ENCODE measurements around the gene SLC35A5.

Gene SLC35A5

DNA sequence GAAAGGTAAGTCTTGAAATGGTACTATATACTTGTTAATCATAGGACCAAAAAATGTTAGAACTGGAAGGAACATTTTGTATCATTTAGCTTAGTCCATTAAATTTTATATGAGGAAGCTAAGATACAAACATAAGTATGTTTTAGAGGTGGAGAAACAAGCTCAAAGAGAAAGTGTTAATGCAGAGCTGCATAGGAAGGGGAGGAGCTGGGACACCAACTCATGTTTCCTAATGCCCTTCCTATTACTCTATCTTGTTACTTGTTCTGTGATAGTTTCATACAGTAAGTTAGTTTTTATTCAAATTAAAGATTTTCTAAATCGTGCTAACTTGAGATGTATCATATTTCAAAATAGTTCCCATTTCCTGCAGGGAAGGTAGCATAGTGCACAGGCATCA, 7.4 kb downstream of the SLC35A5 start:
- in situ Hi-C loops (cut with MboI; ENCODE audit: low sequenced_read_pairs), result no loop called here

DNA sequence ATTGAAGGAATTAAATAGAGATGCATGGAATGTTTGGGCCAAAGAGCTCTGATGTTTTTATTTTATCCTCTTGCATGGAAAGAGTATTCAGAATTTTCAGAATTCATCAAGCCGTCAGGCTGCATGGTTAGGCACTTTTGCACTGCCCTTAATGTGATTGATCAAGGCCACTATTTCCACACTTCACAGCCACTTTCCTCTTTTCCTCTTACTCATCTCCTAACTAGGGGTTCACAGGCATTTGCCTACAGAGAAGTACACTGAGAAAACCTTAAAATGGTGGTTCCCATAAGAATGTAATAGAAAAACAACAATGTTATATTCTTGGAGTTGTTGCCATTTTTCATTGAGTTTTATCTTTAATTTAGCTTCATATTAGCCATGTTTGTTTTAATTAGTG, 10.9 kb downstream of the SLC35A5 start:
- in situ Hi-C loops (cut with MboI; ENCODE audit: low sequenced_read_pairs), result no loop called here

DNA sequence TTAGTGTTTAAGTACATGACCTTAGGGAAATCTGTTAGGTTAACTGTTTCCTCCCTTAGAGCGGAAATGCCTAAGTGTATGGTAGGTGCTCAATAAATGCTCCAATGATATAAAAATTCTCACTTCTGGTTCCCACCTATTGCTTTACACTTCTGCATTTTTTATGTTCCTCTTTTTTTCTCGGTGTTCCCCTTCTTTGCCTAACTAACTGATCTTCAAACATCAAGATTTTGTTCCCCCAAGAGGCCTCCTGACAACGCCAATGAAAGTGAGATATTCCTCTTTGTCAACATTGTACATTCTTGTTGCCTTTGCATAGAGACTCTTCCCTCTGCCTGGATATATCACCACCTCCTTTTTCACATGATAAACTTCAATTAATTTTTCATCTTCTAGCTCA, 17.4 kb downstream of the SLC35A5 start:
- in situ Hi-C loops (cut with MboI; ENCODE audit: low sequenced_read_pairs), result no loop called here

- in situ Hi-C loops (cut with MboI; ENCODE audit: low sequenced_read_pairs), result no loop called here
Measured at GRCh38 chr3:112579697-112580096, 17.9 kb downstream of the SLC35A5 start.

DNA sequence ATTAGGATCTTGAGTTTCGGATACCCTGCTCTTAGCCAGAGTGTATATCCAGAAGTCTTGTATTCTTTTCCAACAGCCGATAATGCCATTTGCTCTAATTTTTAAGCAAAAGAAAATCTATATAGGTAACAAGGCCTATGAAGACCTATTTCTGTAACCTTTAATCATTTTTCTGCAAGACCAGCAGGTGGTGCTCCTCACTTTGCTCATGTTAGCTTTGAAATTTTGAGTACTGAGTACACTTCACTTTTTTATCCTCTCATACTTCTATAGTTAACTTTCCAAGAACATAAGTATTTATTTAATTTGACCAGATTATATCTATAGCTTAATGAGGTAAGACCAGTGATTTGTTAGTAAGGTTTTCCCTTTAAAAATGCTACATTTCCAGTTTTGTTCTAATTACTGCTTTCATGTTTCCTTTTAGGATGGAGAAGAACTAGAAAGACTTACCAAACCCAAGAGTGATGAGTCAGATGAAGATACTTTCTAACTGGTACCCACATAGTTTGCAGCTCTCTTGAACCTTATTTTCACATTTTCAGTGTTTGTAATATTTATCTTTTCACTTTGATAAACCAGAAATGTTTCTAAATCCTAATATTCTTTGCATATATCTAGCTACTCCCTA, 20.5 kb downstream of the SLC35A5 start:
- in situ Hi-C loops (cut with MboI; ENCODE audit: low sequenced_read_pairs), result no loop called here

DNA sequence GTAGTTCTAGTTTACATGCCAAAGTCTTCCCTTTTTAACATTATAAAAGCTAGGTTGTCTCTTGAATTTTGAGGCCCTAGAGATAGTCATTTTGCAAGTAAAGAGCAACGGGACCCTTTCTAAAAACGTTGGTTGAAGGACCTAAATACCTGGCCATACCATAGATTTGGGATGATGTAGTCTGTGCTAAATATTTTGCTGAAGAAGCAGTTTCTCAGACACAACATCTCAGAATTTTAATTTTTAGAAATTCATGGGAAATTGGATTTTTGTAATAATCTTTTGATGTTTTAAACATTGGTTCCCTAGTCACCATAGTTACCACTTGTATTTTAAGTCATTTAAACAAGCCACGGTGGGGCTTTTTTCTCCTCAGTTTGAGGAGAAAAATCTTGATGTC, 21.3 kb downstream of the SLC35A5 start:
- in situ Hi-C loops (cut with MboI; ENCODE audit: low sequenced_read_pairs), result no loop called here

- in situ Hi-C loops (cut with MboI; ENCODE audit: low sequenced_read_pairs), result no loop called here
Measured at GRCh38 chr3:112585782-112586181, 23.9 kb downstream of the SLC35A5 start.

DNA sequence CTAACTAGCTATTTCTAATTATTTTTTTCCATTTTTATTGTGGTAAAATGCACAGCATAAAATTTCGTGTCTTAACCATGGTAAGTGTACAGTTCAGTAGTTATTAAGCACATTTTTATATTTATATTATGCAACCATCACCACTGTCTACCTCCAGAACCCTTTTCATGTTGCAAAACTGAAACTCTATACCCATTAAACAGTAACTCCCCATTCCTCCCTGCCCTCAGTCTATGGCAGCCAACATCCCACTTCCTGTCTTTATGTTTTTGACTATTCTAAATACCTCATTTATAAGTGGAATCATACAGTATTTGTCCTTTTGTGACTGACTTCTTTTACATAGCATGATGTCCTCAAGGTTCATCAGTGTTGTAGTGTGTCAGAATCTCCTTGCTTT, 25.5 kb downstream of the SLC35A5 start:
- in situ Hi-C loops (cut with MboI; ENCODE audit: low sequenced_read_pairs), result no loop called here

DNA sequence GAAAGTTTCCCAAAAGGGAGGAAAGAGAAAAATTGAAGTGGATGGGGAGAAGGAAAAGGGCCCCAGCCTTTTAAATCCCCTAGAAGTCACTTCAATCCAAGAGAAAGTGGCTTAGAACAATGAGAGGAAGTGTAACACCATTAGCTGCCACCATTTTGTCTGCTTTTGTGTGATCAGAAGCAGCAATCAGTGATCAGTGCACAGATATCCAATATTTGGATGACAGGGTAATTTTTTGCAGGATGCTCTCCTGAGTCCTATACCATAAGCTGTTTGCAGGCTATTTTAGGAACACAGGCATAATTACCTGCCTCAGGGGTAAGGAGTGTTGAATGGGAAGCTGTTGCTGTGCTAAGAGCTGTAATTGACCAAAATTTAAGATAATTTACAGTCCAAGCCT, 31.4 kb downstream of the SLC35A5 start:
- in situ Hi-C loops (cut with MboI; ENCODE audit: low sequenced_read_pairs), result no loop called here

GRCh38 chr3:112594856-112595255, 33.0 kb downstream of the SLC35A5 start:
- in situ Hi-C loops (cut with MboI; ENCODE audit: low sequenced_read_pairs), result no loop called here

- in situ Hi-C loops (cut with MboI; ENCODE audit: low sequenced_read_pairs), result no loop called here
Measured at GRCh38 chr3:112597945-112598344, 36.1 kb downstream of the SLC35A5 start.

- in situ Hi-C loops (cut with MboI; ENCODE audit: low sequenced_read_pairs), result no loop called here
Measured at GRCh38 chr3:112598731-112599130, 36.9 kb downstream of the SLC35A5 start.

DNA sequence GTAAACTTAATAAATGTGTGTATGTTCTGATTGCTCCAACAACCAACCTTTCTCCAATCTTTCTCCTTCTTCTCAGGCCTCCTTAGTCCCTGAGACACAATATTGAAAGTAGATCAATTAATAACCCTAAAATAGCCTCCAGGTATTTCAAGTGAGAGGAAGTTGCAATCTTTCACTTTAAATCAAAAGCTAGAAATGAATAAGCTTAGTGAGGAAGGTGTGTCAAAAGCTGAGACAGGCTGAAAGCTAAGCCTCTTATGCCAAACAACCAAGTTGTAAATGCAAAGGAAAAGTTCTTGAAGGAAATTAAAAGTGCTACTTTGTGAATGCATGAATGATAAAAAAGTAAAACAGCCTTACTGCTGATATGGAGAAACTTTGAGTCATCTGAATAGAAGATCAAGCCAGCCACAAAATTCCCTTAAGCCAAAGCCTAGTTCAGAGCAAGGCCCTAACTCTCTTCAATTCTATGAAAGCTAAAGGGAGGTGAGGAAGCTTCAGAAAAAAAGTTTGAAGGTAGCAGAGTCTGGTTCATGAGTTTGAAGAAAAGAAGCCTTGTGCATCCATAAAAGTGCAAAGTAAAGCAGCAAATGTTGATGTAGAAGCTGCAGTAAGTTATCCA, 40.5 kb downstream of the SLC35A5 start:
- in situ Hi-C loops (cut with MboI; ENCODE audit: low sequenced_read_pairs), result no loop called here

DNA sequence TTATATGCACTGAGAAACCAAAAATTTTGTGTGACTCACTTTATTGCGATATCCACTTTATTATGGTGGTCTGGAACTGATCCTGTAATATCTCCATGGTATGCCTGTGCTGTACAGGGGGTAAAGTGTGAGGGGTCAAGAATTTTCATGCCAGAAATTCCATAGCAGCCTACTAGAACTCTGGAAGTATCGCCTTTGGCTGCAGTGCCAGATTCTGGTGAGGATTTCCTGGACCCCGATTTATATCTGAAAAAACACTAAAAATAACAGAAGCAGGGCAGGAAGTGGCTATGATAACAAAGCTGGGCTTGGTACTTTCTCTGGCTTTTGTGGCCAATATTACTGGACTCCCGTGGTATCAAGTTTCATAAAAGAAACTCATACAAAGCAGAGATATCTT, 42.7 kb downstream of the SLC35A5 start:
- in situ Hi-C loops (cut with MboI; ENCODE audit: low sequenced_read_pairs), result no loop called here

DNA sequence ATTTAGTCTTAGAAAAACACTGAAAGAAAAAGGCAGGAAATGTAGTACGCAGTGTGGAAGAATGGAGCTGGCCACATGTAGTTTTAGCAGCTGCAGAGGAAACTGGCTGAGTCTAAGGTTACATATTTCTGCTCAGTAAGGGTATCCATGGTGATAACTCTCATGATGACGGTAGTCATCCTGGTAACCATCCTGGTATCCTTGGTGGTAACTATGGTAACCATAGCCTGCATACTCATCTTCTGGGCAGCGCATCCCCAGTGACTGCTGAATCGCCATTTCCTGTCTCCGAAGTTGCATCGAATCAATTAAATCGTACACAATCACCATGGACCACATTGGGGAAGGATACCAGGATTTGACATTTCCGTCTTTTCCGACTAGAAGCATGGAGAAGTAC, 43.4 kb downstream of the SLC35A5 start:
- in situ Hi-C loops (cut with MboI; ENCODE audit: low sequenced_read_pairs), result no loop called here

GRCh38 chr3:112606098-112606497, 44.3 kb downstream of the SLC35A5 start:
- in situ Hi-C loops (cut with MboI; ENCODE audit: low sequenced_read_pairs), result no loop called here

GRCh38 chr3:112607863-112608262, 46.0 kb downstream of the SLC35A5 start:
- in situ Hi-C loops (cut with MboI; ENCODE audit: low sequenced_read_pairs), result no loop called here

- in situ Hi-C loops (cut with MboI; ENCODE audit: low sequenced_read_pairs), result no loop called here
Measured at GRCh38 chr3:112610121-112610520, 48.3 kb downstream of the SLC35A5 start.

DNA sequence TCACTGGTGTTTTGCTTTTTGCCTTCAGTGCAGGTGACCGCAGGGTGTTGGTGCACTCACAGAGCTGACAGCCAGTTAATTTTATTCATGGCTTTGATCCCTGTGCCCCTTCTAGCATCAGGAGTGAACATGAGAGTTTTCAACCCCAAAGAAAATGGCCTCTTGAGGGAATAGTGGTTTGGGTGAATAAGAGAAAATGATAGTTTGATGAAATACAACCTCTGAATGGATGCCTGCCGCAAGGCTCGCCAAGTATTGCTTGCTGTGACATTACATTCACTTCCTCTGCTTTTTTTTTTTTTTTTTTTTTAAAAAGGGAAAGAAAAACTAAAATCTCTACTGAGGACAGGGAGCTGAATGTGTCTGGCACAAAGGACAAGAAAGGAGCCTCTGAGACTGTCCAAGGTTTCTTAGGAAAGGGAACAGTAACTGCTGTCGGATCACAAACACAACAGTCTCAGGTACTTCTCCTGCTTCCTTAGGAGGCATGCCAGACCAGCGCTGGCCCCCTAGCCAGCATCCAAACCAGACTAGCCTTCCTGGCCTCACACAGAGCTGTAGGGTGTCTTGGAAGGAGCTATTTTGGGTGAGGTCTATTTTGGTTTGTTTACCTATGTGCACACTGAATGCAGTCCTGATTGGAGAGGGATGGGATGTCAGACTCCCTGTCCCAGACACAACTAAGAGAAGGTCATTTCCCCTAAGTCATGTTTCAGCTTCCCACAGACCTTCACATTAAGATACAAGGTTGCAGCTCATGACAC, 50.1 kb downstream of the SLC35A5 start:
- in situ Hi-C loops (cut with MboI; ENCODE audit: low sequenced_read_pairs), result no loop called here

DNA sequence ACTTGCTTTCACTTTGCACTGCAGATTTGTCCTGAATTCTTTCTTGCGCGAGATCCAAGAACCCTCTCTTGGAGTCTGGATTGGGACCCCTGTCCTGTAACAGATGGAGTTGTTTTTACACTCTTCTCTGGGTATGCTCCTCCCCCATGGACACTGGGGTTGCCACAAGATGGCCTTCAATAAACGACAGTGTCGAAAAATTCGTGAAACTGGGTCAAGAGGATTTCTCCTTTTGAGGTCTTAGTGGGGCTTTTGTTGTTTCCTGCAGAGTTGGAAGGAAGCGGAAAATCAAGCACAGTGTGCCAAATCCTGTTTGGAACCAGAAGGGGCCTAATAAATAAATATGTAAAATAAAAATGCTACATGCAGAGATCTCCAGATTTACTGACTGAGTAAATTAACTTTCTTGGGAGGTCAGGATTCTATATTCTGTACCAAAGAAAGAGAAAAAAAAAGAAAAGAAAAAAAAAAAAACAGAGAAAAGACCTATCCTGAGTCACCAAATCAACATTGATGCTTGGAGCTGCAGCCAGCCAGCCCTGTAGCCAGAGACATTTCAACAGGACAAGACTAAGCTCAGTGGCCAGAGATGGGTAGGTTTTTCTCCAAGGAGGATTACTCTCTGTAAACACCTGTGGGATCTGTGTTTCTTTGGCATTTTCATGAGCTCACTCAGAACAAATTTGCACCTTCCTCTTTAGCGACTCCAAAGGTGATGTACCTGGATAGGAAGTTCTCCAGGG, 54.3 kb downstream of the SLC35A5 start:
- in situ Hi-C loops (cut with MboI; ENCODE audit: low sequenced_read_pairs), result no loop called here

DNA sequence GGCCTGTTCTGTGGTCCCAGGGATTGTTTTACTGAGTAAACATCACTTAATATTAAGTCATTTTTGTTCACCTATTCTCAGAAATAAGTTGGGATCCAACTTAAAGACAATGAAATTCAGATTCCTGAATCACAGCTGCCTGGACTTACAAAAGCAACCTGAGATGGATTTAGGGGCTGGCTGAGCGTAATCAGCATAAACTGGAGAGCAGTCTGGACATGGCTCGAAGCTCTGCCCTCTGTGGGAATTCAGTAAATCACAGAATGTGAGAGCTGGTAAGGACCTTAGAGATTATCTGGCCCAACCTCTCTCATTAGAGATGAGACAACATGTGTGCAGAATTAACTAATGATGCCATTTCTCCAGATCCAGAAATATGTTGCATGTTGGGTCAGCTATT, 55.4 kb downstream of the SLC35A5 start:
- in situ Hi-C loops (cut with MboI; ENCODE audit: low sequenced_read_pairs), result no loop called here

GRCh38 chr3:112619295-112619694, 57.5 kb downstream of the SLC35A5 start:
- in situ Hi-C loops (cut with MboI; ENCODE audit: low sequenced_read_pairs), result no loop called here
